Bronchial epithelial cell (primary cell): ENCODE results near the gene S100A4. TPM values are rescaled to one million over a fixed set of nuclear protein-coding genes. Genes with fewer than 3 reads are reported as not detected.
"Not testable (repeated sequence)": the region's sequence is repeated elsewhere in the genome, so short reads cannot be mapped to it uniquely, and the experiment has no call there.

ENCODE experiments used
- DNase-seq: peaks from one replicate; pipeline ENCODE4 v3.0.0-alpha.2; 2010; ENCODE audit warnings: low read depth
- FAIRE-seq: peaks from 2 replicates; lab custom pipeline; 2011; peaks lifted over from hg19 to GRCh38; lab: Jason Lieb, UNC
- H3K27me3 ChIP-seq: 2 replicates; pipeline ENCODE4 v1.5.1; 2011; ENCODE audit warnings: low read length; ENCODE audit not compliant: control insufficient read depth, insufficient read depth
- H3K36me3 ChIP-seq: 2 replicates; pipeline ENCODE4 v1.5.1; 2011; ENCODE audit warnings: low read length; ENCODE audit not compliant: control insufficient read depth, insufficient read depth
- H3K4me3 ChIP-seq: 2 replicates; pipeline ENCODE4 v1.5.1; 2011; ENCODE audit warnings: mild to moderate bottlenecking, low read depth, low read length, control low read depth
- total RNA-seq: library from RNA; depleted of rRNA; stranded (reverse); fragments of >200 nt; gene quantifications from 2 replicates; pipeline ENCODE4 v1.2.1, GENCODE V29; 2014
- TF ChIP-seq, protein P1 (sequence below): IDR thresholded peaks from 2 replicates; pipeline ENCODE4 v1.5.1; 2011; ENCODE audit warnings: mild to moderate bottlenecking, moderate library complexity, low read length, control low read depth, inconsistent platforms; ENCODE audit not compliant: insufficient read depth, severe bottlenecking

S100A4 gene
- total RNA-seq, 1 donor from 2014 or later = 10.8 TPM

DNA sequence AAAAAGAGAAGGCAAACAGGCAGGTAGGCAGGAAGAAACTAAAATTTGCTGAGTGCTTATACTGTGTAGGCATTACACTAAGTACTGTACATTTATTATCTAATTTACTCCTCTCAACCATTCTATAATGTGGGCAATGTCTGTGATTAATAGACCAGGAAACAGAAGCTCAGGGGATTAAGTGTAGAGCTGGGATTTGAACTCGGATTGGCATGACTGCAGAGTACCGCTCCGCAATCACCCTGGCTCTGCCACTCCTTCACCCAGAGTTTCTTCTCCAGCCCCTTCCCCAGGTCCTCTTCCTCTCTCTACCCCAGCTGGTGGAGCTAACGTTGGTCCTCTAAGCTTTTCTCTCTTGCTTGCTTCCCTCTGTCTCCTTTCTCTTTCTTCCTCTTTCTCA is 31.5 kb upstream of the S100A4 start:
- no peak for DNase-seq
- FAIRE-seq = no peak
- H3K27me3 ChIP-seq = no peaks in the 10 kb centered on the region
- no peak overlapping the region for H3K4me3 ChIP-seq
- no peaks in the 10 kb centered on the region for H3K36me3 ChIP-seq
- TF ChIP-seq, protein P1, sequence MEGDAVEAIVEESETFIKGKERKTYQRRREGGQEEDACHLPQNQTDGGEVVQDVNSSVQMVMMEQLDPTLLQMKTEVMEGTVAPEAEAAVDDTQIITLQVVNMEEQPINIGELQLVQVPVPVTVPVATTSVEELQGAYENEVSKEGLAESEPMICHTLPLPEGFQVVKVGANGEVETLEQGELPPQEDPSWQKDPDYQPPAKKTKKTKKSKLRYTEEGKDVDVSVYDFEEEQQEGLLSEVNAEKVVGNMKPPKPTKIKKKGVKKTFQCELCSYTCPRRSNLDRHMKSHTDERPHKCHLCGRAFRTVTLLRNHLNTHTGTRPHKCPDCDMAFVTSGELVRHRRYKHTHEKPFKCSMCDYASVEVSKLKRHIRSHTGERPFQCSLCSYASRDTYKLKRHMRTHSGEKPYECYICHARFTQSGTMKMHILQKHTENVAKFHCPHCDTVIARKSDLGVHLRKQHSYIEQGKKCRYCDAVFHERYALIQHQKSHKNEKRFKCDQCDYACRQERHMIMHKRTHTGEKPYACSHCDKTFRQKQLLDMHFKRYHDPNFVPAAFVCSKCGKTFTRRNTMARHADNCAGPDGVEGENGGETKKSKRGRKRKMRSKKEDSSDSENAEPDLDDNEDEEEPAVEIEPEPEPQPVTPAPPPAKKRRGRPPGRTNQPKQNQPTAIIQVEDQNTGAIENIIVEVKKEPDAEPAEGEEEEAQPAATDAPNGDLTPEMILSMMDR = no peak

DNA sequence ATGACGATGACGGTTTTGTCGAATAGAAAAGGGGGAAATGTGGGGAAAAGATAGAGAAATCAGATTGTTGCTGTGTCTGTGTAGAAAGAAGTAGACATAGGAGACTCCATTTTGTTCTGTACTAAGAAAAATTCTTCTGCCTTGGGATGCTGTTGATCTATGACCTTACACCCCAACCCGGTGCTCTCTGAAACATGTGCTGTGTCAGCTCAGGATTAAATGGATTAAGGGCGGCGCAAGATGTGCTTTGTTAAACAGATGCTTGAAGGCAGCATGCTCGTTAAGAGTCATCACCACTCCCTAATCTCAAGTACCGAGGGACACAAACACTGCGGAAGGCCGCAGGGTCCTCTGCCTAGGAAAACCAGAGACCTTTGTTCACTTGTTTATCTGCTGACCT is 29.9 kb upstream of the S100A4 start:
- FAIRE-seq, H3K27me3 ChIP-seq, H3K36me3 ChIP-seq, DNase-seq, H3K4me3 ChIP-seq: not testable (repeated sequence)

DNA sequence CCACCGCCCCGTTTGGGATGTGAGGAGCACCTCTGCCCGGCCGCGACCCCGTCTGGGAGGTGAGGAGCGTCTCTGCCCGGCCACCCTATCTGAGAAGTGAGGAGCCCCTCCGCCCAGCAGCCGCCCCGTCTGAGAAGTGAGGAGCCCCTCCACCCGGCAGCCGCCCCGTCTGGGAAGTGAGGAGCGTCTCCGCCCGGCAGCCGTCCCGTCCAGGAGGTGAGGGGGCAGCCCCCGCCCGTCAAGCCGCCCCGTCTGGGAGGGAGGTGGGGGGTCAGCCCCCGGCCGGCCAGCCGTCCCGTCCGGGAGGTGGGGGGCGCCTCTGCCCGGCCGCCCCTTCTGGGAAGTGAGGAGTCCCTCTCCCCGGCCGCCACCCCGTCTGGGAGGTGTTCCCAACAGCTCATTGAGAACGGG is 29.5 kb upstream of the S100A4 start:
- H3K4me3 ChIP-seq, FAIRE-seq, H3K27me3 ChIP-seq, H3K36me3 ChIP-seq, DNase-seq: not testable (repeated sequence)

DNA sequence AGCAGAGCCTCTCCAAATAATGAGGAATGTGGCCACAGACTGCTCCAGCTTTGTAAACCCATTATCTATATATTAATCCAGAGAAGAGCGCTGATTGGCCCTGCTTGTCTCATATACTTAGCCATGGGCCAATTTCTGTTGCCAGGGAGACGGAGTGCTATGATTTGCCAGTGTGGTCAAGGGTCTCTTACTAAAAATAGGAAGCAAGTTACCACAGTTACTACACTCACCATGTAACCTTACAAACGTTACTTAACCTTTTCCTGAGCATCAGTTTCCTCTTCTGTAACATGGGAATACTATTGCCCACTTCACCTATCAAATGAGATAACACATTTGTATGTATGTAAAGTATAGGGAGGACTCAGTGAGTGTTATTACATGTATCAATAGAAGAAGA is 27.7 kb upstream of the S100A4 start:
- no peak overlapping the region for H3K4me3 ChIP-seq
- DNase-seq = no peak
- no peak for FAIRE-seq
- H3K36me3 ChIP-seq = no peaks in the 10 kb centered on the region
- TF ChIP-seq, protein P1 = no peak
- H3K27me3 ChIP-seq = no peaks in the 10 kb centered on the region

DNA sequence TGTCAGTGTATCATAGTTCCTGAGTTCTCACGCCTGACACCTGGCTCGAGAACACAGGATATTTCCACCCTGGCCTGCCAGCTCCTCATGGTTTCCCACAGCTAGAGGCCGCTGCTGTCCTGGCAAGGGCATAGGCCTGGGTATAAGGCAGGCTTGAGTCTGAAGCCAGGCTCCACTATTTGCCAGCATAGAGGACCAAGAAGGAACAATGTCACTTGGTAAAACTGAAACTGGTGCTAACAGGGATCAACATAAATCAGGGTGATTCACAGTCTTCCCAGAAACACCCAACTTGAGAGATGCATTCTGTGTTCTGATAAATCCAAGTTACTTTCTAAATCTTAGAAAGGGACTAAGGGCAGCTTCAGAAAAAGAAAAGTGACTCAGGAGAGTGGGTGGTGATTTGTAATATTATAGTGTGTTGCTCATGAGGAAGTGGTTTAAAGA is 27.0 kb upstream of the S100A4 start:
- TF ChIP-seq, protein P1 = peak; percentile 91
- DNase-seq = peak; percentile 94
- Histone ChIP-seq H3K27me3 (no peaks in the 10 kb centered on the region), H3K36me3 (no peaks in the 10 kb centered on the region), H3K4me3 (no peak overlapping the region)
- no peak for FAIRE-seq

DNA sequence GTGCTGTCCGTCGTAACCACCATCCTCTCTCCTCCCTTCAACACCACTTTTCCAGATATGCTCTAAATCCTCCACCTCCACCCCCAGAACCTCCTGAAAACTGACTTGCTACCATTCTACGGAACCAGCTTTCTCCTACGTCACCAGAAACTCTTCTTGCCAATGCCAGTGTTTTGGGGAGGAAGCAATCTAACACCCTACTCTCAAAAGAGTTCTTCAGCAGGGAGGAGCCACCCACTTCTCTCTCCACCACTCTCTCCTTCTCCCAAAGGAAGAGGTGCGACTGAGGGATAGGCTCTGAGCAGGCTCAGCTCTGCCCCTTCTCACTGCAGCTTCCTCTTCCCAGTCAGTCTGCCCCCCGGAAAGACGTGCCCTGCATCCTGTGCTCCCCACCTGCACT is 26.1 kb upstream of the S100A4 start:
- no peaks in the 10 kb centered on the region for H3K36me3 ChIP-seq
- no peak for DNase-seq
- TF ChIP-seq, protein P1 = no peak
- H3K27me3 ChIP-seq = no peaks in the 10 kb centered on the region
- H3K4me3 ChIP-seq = no peak overlapping the region
- FAIRE-seq = no peak

DNA sequence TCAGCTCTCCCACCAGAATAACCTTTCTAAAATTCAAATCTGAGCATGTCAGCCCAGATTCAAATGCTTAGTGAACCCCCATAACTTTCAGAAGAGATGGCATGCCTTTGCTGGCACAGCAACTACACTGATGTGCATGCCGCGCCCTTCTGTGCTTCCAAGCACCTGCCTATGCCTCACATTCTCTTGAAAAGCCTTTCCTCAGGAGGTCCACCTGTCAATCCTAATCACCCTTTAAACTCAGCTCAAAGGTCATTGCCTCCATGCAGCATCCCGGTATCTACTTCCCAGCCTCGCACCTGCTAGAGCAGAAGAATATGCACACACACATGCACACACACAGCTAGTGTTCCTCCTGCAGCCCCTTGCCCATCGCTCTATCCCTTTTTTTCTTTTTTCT is 25.3 kb upstream of the S100A4 start:
- Histone ChIP-seq H3K27me3 (no peaks in the 10 kb centered on the region), H3K36me3 (no peaks in the 10 kb centered on the region), H3K4me3 (no peak overlapping the region)
- TF ChIP-seq, protein P1 = no peak
- DNase-seq (no peak), FAIRE-seq (no peak)
